Smooth muscle cell of the brain vasculature (primary cell): ENCODE data around the gene ENDOU.
A peak's percentile ranks its signal among the peaks of the same experiment; 100 is the strongest.

ENCODE experiments used
- DNase-seq: peaks from one replicate; pipeline ENCODE4 v3.0.0-alpha.2; 2012; ENCODE audit warnings: low read depth, low spot score

ENDOU gene

DNA sequence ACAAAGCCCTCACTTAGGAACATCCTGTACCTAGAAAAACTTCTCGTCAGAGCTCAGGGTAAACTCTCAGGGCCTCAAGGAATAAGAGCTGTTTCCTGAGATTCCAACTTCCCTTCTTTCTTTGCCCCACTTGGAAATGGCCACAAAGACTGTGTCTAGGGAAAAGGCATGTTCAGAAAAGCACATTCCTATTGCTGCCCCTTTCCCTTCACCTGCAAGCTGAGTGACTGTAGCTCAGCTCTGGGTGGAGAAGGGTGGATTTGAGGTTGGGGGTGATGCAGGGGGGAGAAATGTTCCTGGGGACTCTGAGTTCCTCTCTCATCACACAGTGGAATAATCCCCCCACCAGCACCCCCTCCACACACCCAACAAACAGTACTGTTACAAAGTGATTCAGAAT lies 6.8 kb downstream of the ENDOU start:
- no peak for DNase-seq

DNA sequence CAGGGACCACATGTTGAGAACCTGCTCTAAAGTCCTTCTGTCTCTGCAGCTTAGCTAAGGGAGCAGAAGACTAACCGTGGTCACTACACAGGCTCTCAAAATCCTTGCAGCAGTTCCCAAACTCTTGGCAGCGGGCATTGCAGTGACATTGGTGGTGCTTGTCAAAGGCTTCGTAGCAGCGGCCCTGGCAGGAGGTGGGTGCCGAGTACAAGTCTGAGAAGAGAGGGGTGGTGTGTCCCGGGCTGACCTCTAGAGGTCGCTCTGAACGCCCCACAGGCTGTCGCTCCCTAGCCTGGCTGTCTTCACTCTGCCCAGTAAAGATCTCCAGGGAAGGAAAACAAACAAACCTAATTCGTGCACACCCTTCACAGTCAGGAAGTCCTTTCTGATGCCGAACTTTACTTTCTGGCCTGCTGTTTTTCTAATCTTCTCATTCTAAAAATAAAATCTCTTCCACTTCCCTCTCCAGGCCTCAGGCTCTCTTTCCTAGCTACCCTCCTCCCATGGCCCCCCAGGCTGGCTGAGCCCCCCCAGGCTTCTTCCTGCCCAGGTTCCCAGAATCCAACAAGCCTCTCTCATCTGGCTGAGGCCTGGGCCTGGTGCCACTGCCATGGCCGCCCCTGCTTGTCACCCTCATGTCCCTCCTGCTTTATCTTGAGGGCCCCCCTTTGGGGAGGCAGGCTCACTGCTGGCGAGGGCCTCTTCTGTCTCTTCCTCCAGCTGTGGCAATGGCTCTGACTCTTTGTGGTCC lies 7.7 kb downstream of the ENDOU start:
- DNase-seq, result peak; percentile 75

DNA sequence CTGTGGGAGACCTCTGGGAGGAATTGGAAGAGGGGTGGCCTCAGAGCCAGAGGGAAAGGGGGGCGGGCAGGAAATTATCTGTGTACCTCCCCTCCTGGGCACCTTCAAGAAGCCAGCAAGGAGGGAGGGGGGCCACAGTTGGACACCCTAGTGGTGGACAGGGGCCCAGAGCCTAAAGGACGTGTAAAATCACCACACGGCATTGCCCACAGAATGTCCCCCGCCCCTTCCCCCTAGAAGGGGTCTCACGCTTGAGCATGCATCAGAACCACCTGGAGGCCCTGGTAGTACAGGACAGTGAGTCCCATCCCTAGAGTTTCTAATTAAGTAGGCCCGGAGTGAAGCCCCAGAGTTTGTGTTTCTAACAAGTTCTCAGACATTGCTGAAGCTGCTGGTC lies 8.2 kb downstream of the ENDOU start:
- DNase-seq, result no peak

GRCh38 chr12:47715877-47716548 lies 9.3 kb downstream of the ENDOU start:
- no peak for DNase-seq

GRCh38 chr12:47715393-47715876 lies 9.9 kb downstream of the ENDOU start:
- no peak for DNase-seq

GRCh38 chr12:47714826-47715386 lies 10.4 kb downstream of the ENDOU start:
- no peak for DNase-seq

GRCh38 chr12:47712171-47712570 lies 13.1 kb downstream of the ENDOU start:
- no peak for DNase-seq

GRCh38 chr12:47711448-47711847 lies 13.8 kb downstream of the ENDOU start:
- no peak for DNase-seq

DNA sequence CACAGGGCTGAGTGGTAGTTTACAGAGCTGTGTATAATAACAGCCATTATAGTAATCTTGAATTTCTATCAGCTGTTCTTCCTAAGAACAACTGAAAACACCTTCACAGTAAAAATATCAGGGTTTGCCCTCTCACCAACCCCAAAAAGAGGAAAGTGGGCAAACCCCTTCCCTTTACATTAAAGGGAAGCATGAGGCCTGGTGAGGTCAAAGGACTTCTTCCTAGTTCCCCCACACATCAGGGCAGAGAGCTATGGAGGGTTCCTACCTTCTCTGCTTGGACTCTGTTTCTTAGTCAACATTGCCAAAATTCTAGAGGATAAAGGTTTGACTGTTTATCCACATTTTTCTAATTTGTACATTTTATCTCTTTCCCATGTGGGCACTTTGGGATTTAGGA lies 15.0 kb downstream of the ENDOU start:
- no peak for DNase-seq

DNA sequence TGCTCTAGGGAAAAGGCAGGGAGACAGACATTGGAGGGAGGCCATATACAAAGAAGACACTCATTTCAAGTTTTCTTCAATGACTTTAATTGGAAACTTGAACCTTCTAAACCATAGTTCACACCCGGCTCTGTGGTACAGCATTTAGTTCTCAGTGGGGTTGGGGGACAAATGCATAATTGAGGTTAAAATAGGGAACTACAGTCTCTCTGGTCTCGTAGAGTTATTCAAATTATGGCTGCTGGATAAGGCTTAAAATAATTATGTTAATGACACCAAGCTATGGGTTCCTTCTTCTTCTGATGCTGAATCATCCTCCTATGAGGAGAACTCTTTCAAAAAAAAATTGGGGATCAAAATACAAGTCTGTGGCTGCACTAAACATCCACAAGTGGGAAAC lies 15.6 kb downstream of the ENDOU start:
- DNase-seq, result no peak

DNA sequence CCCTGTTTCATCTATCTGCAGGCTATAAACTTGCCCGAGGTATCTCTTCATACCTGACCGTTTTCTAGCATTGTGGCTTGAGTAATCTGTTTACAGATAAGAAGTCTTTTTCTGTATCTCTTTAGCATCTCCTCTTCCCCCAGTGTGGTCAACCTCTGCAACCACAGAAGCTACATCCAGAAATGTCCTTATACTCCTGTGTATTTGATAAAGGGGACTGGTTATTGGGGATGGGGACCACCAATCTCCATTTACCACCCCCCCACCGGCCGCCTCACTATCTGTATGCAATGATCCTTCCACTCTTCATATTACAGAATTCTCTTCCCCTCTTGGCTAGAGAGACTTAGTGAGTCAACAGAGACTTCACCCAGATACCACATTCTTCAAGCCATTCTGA lies 16.1 kb downstream of the ENDOU start:
- no peak for DNase-seq

DNA sequence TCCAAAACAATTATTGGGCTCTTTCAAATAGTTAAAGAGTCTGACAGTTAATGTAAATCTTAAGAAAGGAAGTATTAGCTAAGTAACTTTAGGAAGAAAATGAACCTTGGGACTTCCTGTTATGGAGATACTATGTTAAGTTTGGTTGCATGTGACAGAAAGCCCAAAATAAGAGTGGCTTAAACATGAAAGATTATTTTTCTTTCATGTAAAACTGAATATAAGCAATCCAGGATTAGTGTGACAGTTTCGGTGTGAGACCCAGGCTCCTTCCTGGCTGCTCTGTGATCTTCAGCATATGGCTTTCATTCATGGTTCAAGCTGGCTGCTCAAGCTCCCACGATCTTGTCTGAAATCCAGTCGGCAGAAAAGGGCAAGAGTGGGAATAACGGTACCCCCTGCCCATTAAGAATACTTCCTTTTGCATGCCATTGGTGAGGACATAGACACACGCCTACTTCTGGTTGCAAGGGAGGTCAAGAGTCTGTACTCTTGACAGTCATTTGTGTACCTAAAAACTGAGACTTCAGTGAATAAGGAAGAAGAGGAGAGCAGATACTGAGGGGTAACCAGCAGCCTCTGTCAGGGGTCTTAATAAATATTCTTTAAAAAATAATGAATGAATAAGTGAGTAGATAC lies 17.3 kb downstream of the ENDOU start:
- DNase-seq, result no peak

DNA sequence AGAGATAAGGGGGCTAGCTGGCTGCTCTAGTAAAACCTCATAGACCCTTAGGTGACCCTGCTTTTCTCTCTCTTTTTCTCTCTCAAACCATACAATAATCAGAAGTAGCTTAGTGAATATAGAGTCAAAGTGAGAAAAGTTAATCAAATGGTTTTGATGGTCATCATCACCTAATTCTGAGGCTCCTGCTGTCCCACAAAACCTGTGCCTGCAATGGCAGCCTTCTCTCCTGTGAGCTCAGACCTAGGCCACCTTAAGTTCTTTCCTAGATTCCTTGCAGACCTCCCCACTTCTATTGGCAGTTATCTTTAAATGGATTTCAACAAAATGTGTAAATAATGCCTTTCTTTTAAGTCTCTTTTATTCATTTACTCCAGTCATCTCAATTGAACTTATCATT lies 17.9 kb downstream of the ENDOU start:
- DNase-seq, result no peak

DNA sequence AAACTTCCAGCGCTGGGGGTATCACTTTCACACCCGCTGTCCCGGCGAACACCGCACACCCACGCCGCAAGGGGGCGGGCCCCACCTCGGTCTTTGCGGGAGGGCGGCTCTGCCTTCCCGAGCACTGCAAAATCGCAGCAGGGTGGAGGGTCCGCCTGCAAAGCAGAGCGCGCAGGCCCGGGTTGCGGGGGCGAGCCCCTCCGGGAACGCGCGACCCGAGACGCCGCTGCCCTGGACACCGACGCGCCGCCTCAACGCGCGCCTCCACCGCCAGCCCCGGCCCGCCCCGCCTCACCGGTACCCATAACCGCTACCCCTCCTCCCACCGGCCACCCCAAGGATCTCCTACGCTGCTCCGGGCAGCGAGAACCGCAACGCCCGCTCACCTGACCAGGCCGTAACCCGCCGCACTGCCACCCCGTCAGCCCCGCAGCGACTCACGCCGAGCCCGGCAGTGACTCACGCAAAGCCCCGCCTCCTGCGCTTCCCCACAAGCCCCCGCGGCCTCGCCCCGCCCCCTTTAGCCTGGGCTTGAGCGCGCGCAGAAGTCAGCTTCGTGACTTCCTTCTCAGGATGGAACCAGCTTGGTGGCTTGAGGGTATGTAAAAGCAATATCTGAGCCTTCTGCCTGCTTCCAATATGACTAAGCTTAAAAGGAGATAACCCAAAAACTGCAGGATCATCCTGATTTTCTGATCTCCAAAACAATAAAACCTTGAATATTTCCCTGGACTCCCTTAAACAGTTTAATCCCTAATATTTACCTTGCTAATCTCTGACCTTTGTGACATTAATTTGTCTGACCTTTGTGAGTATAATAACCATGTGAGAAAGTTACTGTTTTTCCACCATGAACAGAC lies 19.5 kb downstream of the ENDOU start, which contains the start of gene RPAP3:
Gene RPAP3 (minus strand): TSS at position 465 of the 860 bp plus-strand sequence. CDS start 3,190 bp downstream, outside the sequence.
- peak; percentile 86 for DNase-seq

DNA sequence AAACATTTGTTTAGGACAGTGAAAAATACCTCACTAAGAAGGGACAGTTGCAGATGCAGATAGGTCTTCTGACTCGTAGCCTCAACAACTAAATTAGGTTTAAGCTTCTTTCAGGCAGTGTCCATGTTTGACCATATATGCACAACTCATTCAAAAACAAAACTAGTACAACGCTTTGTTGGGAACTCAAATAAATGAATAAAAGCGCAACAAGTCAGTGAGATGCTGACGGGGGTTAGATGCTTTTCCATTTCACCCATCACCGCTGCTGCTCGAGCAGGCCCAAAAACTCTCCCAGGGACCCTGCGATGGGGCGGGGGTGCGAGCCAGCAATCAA lies 20.1 kb downstream of the ENDOU start:
- no peak for DNase-seq

DNA sequence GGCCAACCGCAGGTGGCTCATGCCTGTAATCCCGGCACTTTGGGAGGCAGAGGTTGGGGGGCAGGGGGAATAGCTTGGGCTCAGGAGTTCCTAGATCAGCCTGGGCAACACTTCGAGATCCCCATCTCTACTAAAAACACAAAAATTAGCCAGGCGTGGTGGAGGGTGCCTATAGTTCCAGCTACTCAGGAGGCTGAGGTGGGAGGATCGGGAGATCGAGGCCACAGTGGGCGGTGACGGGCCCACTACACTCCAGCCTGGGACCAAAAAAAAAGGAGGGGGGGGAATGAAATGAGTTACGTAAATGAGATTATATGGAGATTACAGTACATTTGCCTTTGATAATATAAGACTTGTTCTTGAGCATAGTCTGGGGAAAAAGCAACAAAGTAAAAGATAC lies 20.6 kb downstream of the ENDOU start:
- no peak for DNase-seq

- DNase-seq, result no peak
These were observed 25.0 kb downstream of the ENDOU start for GRCh38 chr12:47700263-47700662.

GRCh38 chr12:47698631-47699030 lies 26.7 kb downstream of the ENDOU start:
- no peak for DNase-seq

DNA sequence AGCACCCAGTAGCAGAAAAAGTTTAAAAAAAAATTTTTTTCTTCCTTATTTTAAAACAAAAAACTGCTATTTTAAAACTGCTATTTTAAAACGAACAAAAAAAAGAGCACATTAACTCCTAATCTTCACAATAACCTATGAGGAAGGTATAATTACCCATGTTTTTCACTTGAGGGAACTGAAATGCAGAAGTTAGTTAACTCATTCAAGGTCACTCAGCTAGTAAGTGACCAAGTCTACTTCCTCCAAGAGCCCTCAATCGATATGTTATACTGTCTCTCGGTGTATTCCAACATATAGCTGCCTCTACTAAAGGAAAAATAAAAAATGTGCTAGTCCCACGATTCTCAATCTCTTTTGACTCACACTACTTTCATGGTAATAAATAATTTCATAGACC lies 27.2 kb downstream of the ENDOU start:
- no peak for DNase-seq

GRCh38 chr12:47689215-47689614 lies 36.1 kb downstream of the ENDOU start:
- DNase-seq, result no peak

- DNase-seq, result no peak
These were observed 37.7 kb downstream of the ENDOU start for GRCh38 chr12:47687636-47688035.
